Amniotic stem cell (primary cell): ENCODE data around the gene B4GALNT2.
A peak's percentile ranks its signal among the peaks of the same experiment; 100 is the strongest.
"Not testable (repeated sequence)": the region's sequence is repeated elsewhere in the genome, so short reads cannot be mapped to it uniquely, and the experiment has no call there.

Source experiments
- DNase-seq: peaks from one replicate; lab custom pipeline; 2025; lab: John Stamatoyannopoulos, UW

B4GALNT2 gene

GRCh38 chr17:49180998-49181635, 48.5 kb downstream of the B4GALNT2 start:
- DNase-seq: no peak

DNA sequence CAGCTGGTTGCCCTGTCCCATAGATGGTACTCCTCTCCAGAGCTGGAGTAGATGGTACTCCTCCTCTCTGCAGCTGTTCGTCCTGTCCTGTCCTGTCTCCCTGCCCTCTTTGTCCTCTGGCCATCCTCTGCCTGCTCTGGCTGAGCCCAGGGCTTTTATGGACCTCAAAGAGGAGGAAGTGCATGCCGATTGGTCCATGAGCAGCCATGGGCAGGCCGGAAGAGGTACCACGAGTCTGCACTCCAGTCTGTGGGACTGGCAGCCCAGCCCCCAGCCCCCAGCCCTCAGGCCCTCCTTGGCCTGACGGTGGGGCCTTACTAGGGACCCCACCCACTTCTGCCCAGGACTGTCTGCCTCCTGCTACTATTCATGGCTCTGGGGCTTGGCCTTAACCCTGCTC, 50.8 kb downstream of the B4GALNT2 start:
- DNase-seq: no peak

GRCh38 chr17:49183801-49184200, 51.2 kb downstream of the B4GALNT2 start:
- DNase-seq: no peak

DNA sequence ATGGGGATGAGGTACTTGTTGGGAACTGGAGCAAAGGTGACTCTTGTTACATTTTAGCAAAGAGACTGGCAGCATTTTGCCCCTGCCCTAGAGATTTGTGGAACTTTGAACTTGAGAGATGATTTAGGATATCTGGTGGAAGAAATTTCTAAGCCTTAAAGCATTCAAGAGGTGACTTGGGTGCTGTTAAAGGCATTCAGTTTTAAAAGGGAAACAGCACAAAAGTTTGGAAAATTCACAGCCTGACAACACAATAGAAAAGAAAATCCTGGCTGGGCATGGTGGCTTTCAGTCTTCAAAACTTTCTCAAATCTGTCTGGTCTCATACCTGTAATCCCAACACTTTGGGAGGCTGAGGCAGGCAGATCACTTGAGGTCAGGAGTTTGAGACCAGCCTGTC, 52.0 kb downstream of the B4GALNT2 start:
- not testable (repeated sequence) for DNase-seq

- DNase-seq: not testable (repeated sequence)
Observed at GRCh38 chr17:49185381-49185780, 52.8 kb downstream of the B4GALNT2 start.

DNA sequence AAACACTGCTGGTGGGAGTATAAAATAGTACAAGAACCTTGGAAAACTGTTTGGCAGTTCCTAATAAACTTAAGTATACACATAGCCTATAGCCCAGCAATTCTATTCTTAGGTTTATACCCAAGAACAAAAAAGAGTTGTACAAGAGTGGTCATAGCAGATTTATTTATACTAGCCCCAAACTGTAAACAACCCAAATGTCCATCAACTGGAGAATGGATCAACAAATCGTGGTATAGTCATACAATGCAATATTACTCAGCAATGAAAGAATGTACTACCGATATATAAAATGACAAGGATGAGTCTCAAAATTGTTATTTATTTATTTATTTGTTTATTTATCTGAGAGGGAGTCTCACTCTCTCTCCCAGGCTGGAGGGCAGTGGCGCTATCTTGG, 54.7 kb downstream of the B4GALNT2 start:
- no peak for DNase-seq

- DNase-seq: no peak
Observed at GRCh38 chr17:49190932-49191331, 58.4 kb downstream of the B4GALNT2 start.

- no peak for DNase-seq
Observed at GRCh38 chr17:49191409-49191916, 58.9 kb downstream of the B4GALNT2 start.

GRCh38 chr17:49191917-49192741, 59.6 kb downstream of the B4GALNT2 start:
- peak; percentile 99 for DNase-seq

DNA sequence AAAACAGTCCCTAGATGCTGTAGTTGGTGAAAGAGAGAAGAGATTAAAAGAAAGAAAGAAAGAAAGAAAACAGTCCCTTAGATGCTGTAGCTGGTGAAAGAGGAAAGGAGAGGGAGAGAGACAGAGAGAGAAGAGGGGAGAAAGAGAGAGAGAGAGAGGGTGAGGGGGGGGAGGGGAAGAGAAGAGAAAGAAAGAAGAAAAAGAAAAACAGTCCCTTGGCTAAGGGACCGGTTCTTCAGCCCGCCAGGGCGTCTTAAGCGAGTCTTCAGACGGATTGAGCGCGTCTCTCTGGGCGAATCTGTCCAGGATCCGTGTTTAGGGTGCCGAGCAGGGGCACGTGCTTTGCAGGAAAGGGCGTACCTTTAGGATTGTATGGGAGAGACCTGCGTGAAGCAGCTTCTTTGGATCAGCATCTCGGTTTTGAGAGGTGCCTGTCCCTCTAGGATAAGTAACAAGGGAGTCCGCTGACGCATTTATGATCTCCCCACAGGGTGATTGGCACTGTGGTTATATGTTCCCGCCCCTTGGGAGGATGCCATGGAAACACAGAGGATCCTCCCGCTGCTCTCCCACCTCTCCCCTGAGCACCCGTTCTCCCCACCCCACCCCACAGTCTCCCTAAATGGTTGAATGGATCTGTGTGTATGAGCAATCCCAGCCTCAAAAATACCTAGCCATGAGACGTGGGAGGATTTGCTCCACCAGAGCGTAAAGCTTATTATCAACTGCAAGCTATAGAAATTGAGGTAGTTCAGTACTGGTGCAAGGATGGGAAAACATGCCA, 61.1 kb downstream of the B4GALNT2 start:
- DNase-seq: peak; percentile 19

DNA sequence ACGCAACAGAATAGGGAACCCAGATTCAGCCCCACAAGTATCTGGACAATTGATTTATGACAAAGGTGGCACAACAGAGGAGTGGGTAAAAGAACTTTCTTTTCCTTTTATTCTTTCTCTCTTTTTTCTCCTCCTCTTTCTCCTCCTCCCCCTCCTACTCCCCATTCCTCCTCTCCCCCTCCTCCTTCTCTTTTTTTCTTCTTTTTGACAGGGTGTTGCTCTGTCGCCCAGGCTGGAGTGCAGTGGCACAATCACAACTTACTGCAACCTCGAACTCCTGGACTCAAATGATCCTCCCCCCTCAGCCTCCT, 61.7 kb downstream of the B4GALNT2 start:
- DNase-seq: no peak

DNA sequence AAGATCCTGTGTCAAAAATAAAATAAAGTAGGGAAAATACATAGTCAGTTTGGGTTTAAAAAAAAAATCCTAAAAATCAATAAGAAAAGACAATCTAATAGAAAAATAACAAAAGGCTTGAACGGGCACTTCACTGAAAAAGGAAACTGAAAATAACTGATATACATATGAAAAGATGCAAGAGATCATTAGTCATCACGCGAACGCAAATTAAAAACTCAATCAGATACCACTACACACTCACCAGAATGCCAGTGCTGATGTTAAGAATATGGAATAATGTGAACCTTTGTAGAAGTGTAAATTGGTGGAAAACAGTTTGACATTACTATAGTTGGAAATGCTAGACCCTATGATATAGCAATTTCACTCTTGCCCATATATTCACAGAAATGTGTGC, 63.2 kb downstream of the B4GALNT2 start:
- no peak for DNase-seq

DNA sequence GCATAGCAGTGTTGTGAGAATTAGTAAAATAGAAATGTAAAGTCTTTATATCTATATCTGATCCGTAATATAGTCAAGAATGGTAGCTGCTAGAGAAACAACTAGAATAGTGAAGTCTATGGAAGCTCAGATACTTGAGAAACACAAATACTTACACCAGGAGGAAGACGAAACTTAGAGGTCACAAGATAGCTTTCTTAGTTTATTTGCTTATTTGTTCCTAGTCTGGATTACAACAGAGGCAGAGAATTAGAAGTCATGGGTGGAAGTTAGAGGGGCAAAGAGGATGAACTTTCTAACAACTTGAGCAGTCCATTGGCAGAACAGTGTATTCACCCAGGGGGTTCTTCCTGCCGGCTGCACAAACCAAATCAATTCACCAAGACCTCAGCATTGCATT, 64.0 kb downstream of the B4GALNT2 start:
- DNase-seq: no peak

GRCh38 chr17:49197346-49197998, 64.9 kb downstream of the B4GALNT2 start:
- DNase-seq: no peak

- no peak for DNase-seq
Observed at GRCh38 chr17:49198211-49198610, 65.6 kb downstream of the B4GALNT2 start.

- DNase-seq: no peak
Observed at GRCh38 chr17:49200423-49201083, 68.0 kb downstream of the B4GALNT2 start.

GRCh38 chr17:49201481-49201927, 68.9 kb downstream of the B4GALNT2 start:
- DNase-seq: no peak

DNA sequence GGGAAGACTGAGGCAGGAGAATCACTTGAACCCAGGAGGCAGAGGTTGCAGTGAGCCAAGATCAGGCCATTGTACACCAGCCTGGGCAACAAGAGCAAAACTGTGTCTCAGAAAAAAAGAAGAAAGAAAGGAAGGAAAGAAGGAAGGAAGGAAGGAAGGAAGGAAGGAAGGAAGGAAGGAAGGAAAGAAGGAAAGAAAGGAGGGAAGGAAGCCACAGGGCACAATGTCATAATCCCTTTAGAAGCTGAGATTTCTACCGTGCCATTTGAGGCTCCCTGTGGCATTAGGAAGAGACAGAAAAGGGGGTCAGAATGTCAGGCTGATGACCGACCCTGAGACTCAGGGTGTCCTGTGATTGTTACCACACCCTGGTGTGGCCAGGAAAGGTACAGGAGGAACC, 71.2 kb downstream of the B4GALNT2 start:
- no peak for DNase-seq

- no peak for DNase-seq
Observed at GRCh38 chr17:49204516-49204915, 71.9 kb downstream of the B4GALNT2 start.

GRCh38 chr17:49209061-49209571, 76.5 kb downstream of the B4GALNT2 start:
- DNase-seq: no peak
